ENCODE measurements around the gene BNC2. TPM values are rescaled to one million over a fixed set of nuclear protein-coding genes. Genes with fewer than 3 reads are reported as not detected.
"Not testable (repeated sequence)": the region's sequence is repeated elsewhere in the genome, so short reads cannot be mapped to it uniquely, and the experiment has no call there.

Gene BNC2
- not detected for total RNA-seq
- not detected for polyA plus RNA-seq

GRCh38 chr9:16870596-16871335 is at the start of gene BNC2:
TSS of gene BNC2 (minus strand) at chr9:16870670. CDS start at chr9:16870648, 22 bp downstream.
- H3K36me3 Mint-ChIP-seq, result no peaks in the 10 kb centered on the region
- no peak within 1 kb of the TSS for H3K4me3 ChIP-seq (ENCODE audit: low read length in 2 of 2)
- intact Hi-C loops (cut with micrococcal nuclease), result no loop called here
- H3K4me3 Mint-ChIP-seq, result peak within 1 kb of the TSS in 1 of 8 donors; percentile 31
- POLR2A ChIA-PET (ENCODE audit: partially characterized antibody), result no interaction called here
- no peak for DNase-seq
- CTCF ChIA-PET (ENCODE audit: partially characterized antibody), result no interaction called here
- no peak within 1 kb of the TSS for H3K27ac Mint-ChIP-seq
- H3K36me3 ChIP-seq (ENCODE audit: insufficient read depth, low read length), result no peaks in the 10 kb centered on the region
- H3K9me3 ChIP-seq (ENCODE audit: control insufficient read depth in 1 of 2, low read length in 2 of 2), result no peaks in the 10 kb centered on the region
- H3K9me3 Mint-ChIP-seq, result peaks cover 0 to 16% (median 3%) of the 10 kb centered on the region in 8 donors
- peaks cover 7 to 15% of the 10 kb centered on the region in 2 donors for H3K27me3 Mint-ChIP-seq
- peaks cover 0 to 4% (median 3%) of the 10 kb centered on the region in 4 donors for H3K4me1 Mint-ChIP-seq
- H3K27ac ChIP-seq (ENCODE audit: low read depth, low read length), result no peak within 1 kb of the TSS
- peaks cover 3% of the 10 kb centered on the region for H3K27me3 ChIP-seq (ENCODE audit: insufficient read depth, low read length)
- no peaks in the 10 kb centered on the region for H3K4me1 ChIP-seq (ENCODE audit: insufficient read depth, low read length)

- H3K36me3 ChIP-seq (ENCODE audit: insufficient read depth, low read length), result no peaks in the 10 kb centered on the region
- H3K27ac ChIP-seq (ENCODE audit: low read depth, low read length), result no peak overlapping the region
- H3K9me3 Mint-ChIP-seq, result peaks cover 6 to 36% (median 16%) of the 10 kb centered on the region in 8 donors
- ChIA-PET CTCF (ENCODE audit: partially characterized antibody) (interaction anchor here (0.7 kb wide), 1 partner anchor 336 kb away, joined by 3 read pairs; no protein-coding TSS in a partner anchor), POLR2A (ENCODE audit: partially characterized antibody) (no interaction called here)
- H3K4me3 ChIP-seq (ENCODE audit: low read length in 2 of 2), result no peak overlapping the region
- no peak overlapping the region for H3K27ac Mint-ChIP-seq
- no peaks in the 10 kb centered on the region for H3K27me3 Mint-ChIP-seq
- no peaks in the 10 kb centered on the region for H3K36me3 Mint-ChIP-seq
- intact Hi-C loops (cut with micrococcal nuclease), result no loop called here
- DNase-seq, result no peak
- no peaks in the 10 kb centered on the region for H3K27me3 ChIP-seq (ENCODE audit: insufficient read depth, low read length)
- no peak overlapping the region for H3K4me3 Mint-ChIP-seq
- no peaks in the 10 kb centered on the region for H3K9me3 ChIP-seq (ENCODE audit: control insufficient read depth in 1 of 2, low read length in 2 of 2)
- no peaks in the 10 kb centered on the region for H3K4me1 ChIP-seq (ENCODE audit: insufficient read depth, low read length)
- no peaks in the 10 kb centered on the region for H3K4me1 Mint-ChIP-seq
These were observed 48.5 kb upstream of the BNC2 start for GRCh38 chr9:16918920-16919319.

- Mint-ChIP-seq H3K36me3 (no peaks in the 10 kb centered on the region), H3K9me3 (peaks cover 6 to 28% (median 12%) of the 10 kb centered on the region in 8 donors), H3K4me1 (no peaks in the 10 kb centered on the region), H3K4me3 (no peak overlapping the region), H3K27ac (no peak overlapping the region), H3K27me3 (no peaks in the 10 kb centered on the region)
- ChIA-PET CTCF (ENCODE audit: partially characterized antibody) (no interaction called here), POLR2A (ENCODE audit: partially characterized antibody) (no interaction called here)
- DNase-seq, result no peak
- Histone ChIP-seq H3K4me1 (ENCODE audit: insufficient read depth, low read length) (no peaks in the 10 kb centered on the region), H3K27me3 (ENCODE audit: insufficient read depth, low read length) (no peaks in the 10 kb centered on the region), H3K4me3 (ENCODE audit: low read length in 2 of 2) (no peak overlapping the region), H3K27ac (ENCODE audit: low read depth, low read length) (no peak overlapping the region), H3K36me3 (ENCODE audit: insufficient read depth, low read length) (no peaks in the 10 kb centered on the region), H3K9me3 (ENCODE audit: control insufficient read depth in 1 of 2, low read length in 2 of 2) (no peaks in the 10 kb centered on the region)
- intact Hi-C loops (cut with micrococcal nuclease), result no loop called here
These were observed 44.8 kb upstream of the BNC2 start for GRCh38 chr9:16915126-16915831.

- Mint-ChIP-seq H3K9me3 (peaks cover 4 to 17% (median 10%) of the 10 kb centered on the region in 8 donors), H3K4me3 (no peak overlapping the region), H3K27ac (no peak overlapping the region), H3K27me3 (no peaks in the 10 kb centered on the region), H3K36me3 (no peaks in the 10 kb centered on the region), H3K4me1 (no peaks in the 10 kb centered on the region)
- POLR2A ChIA-PET (ENCODE audit: partially characterized antibody), result no interaction called here
- no peaks in the 10 kb centered on the region for H3K27me3 ChIP-seq (ENCODE audit: insufficient read depth, low read length)
- CTCF ChIA-PET (ENCODE audit: partially characterized antibody), result no interaction called here
- no peak overlapping the region for H3K4me3 ChIP-seq (ENCODE audit: low read length in 2 of 2)
- no peaks in the 10 kb centered on the region for H3K9me3 ChIP-seq (ENCODE audit: control insufficient read depth in 1 of 2, low read length in 2 of 2)
- no peaks in the 10 kb centered on the region for H3K36me3 ChIP-seq (ENCODE audit: insufficient read depth, low read length)
- H3K27ac ChIP-seq (ENCODE audit: low read depth, low read length), result no peak overlapping the region
- DNase-seq, result no peak
- intact Hi-C loops (cut with micrococcal nuclease), result no loop called here
- no peaks in the 10 kb centered on the region for H3K4me1 ChIP-seq (ENCODE audit: insufficient read depth, low read length)
These were observed 41.7 kb upstream of the BNC2 start for GRCh38 chr9:16912197-16912596.

GRCh38 chr9:16908206-16908605 is 37.7 kb upstream of the BNC2 start:
- POLR2A ChIA-PET (ENCODE audit: partially characterized antibody); H3K36me3 ChIP-seq (ENCODE audit: insufficient read depth, low read length); H3K9me3 ChIP-seq (ENCODE audit: control insufficient read depth in 1 of 2, low read length in 2 of 2); H3K4me3 ChIP-seq (ENCODE audit: low read length in 2 of 2); H3K27ac ChIP-seq (ENCODE audit: low read depth, low read length); H3K9me3 Mint-ChIP-seq; intact Hi-C loops (cut with micrococcal nuclease); CTCF ChIA-PET (ENCODE audit: partially characterized antibody); H3K27me3 Mint-ChIP-seq; H3K27me3 ChIP-seq (ENCODE audit: insufficient read depth, low read length); DNase-seq; H3K36me3 Mint-ChIP-seq; H3K4me1 Mint-ChIP-seq; H3K4me3 Mint-ChIP-seq; H3K4me1 ChIP-seq (ENCODE audit: insufficient read depth, low read length); H3K27ac Mint-ChIP-seq: not testable (repeated sequence)

- Mint-ChIP-seq H3K4me1 (no peaks in the 10 kb centered on the region), H3K27me3 (no peaks in the 10 kb centered on the region), H3K9me3 (peaks cover 2 to 15% (median 8%) of the 10 kb centered on the region in 8 donors), H3K27ac (no peak overlapping the region), H3K36me3 (no peaks in the 10 kb centered on the region), H3K4me3 (no peak overlapping the region)
- Histone ChIP-seq H3K27me3 (ENCODE audit: insufficient read depth, low read length) (no peaks in the 10 kb centered on the region), H3K27ac (ENCODE audit: low read depth, low read length) (no peak overlapping the region), H3K4me1 (ENCODE audit: insufficient read depth, low read length) (no peaks in the 10 kb centered on the region), H3K36me3 (ENCODE audit: insufficient read depth, low read length) (no peaks in the 10 kb centered on the region), H3K9me3 (ENCODE audit: control insufficient read depth in 1 of 2, low read length in 2 of 2) (no peaks in the 10 kb centered on the region), H3K4me3 (ENCODE audit: low read length in 2 of 2) (no peak overlapping the region)
- CTCF ChIA-PET (ENCODE audit: partially characterized antibody), result interaction anchor here (1.0 kb wide), 1 partner anchor 40 kb away, joined by 3 read pairs; no protein-coding TSS in a partner anchor
- intact Hi-C loops (cut with micrococcal nuclease), result no loop called here
- POLR2A ChIA-PET (ENCODE audit: partially characterized antibody), result no interaction called here
- DNase-seq, result no peak
These were observed 34.2 kb upstream of the BNC2 start for GRCh38 chr9:16904655-16905054.

- ChIA-PET POLR2A (ENCODE audit: partially characterized antibody) (no interaction called here), CTCF (ENCODE audit: partially characterized antibody) (no interaction called here)
- H3K27ac ChIP-seq (ENCODE audit: low read depth, low read length), result no peak overlapping the region
- no peaks in the 10 kb centered on the region for H3K36me3 Mint-ChIP-seq
- H3K4me3 Mint-ChIP-seq, result no peak overlapping the region
- intact Hi-C loops (cut with micrococcal nuclease), result no loop called here
- H3K4me1 ChIP-seq (ENCODE audit: insufficient read depth, low read length), result no peaks in the 10 kb centered on the region
- H3K27me3 ChIP-seq (ENCODE audit: insufficient read depth, low read length), result no peaks in the 10 kb centered on the region
- no peaks in the 10 kb centered on the region for H3K36me3 ChIP-seq (ENCODE audit: insufficient read depth, low read length)
- no peak overlapping the region for H3K4me3 ChIP-seq (ENCODE audit: low read length in 2 of 2)
- no peaks in the 10 kb centered on the region for H3K4me1 Mint-ChIP-seq
- H3K9me3 ChIP-seq (ENCODE audit: control insufficient read depth in 1 of 2, low read length in 2 of 2), result no peaks in the 10 kb centered on the region
- DNase-seq, result no peak
- H3K27me3 Mint-ChIP-seq, result no peaks in the 10 kb centered on the region
- no peak overlapping the region for H3K27ac Mint-ChIP-seq
- peaks cover 0 to 19% (median 9%) of the 10 kb centered on the region in 8 donors for H3K9me3 Mint-ChIP-seq
These were observed 31.1 kb upstream of the BNC2 start for GRCh38 chr9:16901590-16901989.

All from CD4-positive, alpha-beta memory T cell (primary cell).